Caki2 (cell line): ENCODE results near the gene HIVEP2. TPM values are rescaled to one million over a fixed set of nuclear protein-coding genes. Genes with fewer than 3 reads are reported as not detected.

Experiments used
- DNase-seq: peaks from one replicate; pipeline ENCODE4 v3.0.0-alpha.2; 2015; ENCODE audit warnings: low read depth
- in situ Hi-C: cut with HindIII; loops from 2 replicates; pipeline ENCODE4 v1.10.0; 2016; ENCODE audit warnings: low sequenced_read_pairs, low pct_unique_long_range_greater_than_20kb, mixed read lengths
- total RNA-seq: library from RNA; depleted of rRNA; stranded (reverse); fragments of >200 nt; shearing (Covaris generic); gene quantifications from 2 replicates; pipeline ENCODE4 v1.2.3, GENCODE V29; 2014; ENCODE audit warnings: low replicate concordance

Gene HIVEP2
- total RNA-seq, 1 experiment from 2014 or later: 3.5 TPM

- in situ Hi-C loops: no loop called here
- DNase-seq: no peak
Measured at GRCh38 chr6:142751452-142751851, 193.5 kb downstream of the HIVEP2 start.

DNA sequence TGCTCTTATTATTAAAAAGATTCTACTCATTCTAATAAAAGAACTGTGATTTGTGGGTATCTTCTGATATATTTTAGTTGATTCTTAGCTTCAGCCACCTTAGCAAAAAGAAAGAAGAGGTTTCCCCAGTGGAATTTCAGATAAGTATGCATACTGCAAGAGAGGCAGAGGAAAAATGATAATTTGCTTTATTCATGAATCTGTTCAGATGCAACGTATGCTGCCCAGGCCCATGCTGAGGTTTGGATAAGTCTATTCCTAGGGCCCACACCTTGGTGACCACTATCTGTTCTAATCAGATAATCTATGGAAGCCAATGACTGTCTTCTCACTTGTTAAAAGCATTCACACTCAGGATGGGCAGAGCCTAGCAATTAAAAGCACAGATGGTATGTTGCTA lies 194.0 kb downstream of the HIVEP2 start:
- in situ Hi-C loops: no loop called here
- no peak for DNase-seq

DNA sequence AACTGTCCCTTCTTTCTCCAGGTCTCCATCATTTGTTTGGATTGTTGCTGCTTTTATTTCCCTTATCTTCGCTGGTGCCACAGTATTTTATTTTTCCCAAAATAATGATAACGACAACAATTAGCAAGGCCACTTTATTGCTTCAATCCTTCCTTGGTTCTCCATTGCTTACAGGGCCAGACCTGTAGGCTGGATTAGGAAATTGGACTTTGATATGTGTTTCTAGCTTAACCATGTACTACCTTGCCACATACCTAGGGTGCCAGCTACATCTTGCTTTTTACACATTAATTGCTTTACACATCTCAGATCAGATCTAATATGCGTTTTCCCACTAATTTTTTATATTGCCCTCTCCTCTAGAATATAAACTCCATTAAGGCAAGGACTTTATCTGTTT lies 195.4 kb downstream of the HIVEP2 start:
- in situ Hi-C loops: no loop called here
- DNase-seq: no peak

- no peak for DNase-seq
- in situ Hi-C loops: no loop called here
Measured at GRCh38 chr6:142746524-142746923, 198.5 kb downstream of the HIVEP2 start.

GRCh38 chr6:142744836-142745235 lies 200.1 kb downstream of the HIVEP2 start:
- DNase-seq: no peak
- in situ Hi-C loops: no loop called here

DNA sequence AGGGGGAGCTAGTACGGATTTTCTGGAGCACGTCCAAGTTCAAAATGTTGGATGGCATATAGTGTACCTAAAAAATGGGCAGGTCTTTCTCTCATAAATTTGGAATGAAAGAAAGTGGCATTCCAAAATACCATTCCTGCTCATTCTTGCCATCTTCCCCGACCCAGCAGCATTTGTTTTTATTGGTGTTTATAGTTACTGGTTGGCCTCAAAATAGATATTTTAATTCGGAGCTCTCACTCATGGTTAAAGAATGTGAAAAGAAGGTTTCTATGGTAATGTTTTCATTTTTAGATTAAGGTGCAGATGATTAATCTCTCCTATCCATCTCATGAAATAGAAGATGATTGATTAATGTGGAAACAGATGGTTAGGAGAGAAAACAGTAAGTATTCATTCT lies 204.5 kb downstream of the HIVEP2 start:
- in situ Hi-C loops: no loop called here
- DNase-seq: no peak

GRCh38 chr6:142738731-142739130 lies 206.2 kb downstream of the HIVEP2 start:
- in situ Hi-C loops: no loop called here
- no peak for DNase-seq

GRCh38 chr6:142738035-142738396 lies 207.0 kb downstream of the HIVEP2 start:
- DNase-seq: no peak

GRCh38 chr6:142737368-142738034 lies 207.5 kb downstream of the HIVEP2 start:
- in situ Hi-C loops: no loop called here

More at GRCh38 chr6:142738035-142738396, 207.0 kb downstream of the HIVEP2 start:
- in situ Hi-C loops: no loop called here

GRCh38 chr6:142735204-142735603 lies 209.8 kb downstream of the HIVEP2 start:
- DNase-seq: no peak
- in situ Hi-C loops: no loop called here

More at GRCh38 chr6:142737368-142738034, 207.5 kb downstream of the HIVEP2 start:
- no peak for DNase-seq

- no peak for DNase-seq
- in situ Hi-C loops: no loop called here
Measured at GRCh38 chr6:142732790-142733189, 212.2 kb downstream of the HIVEP2 start.

DNA sequence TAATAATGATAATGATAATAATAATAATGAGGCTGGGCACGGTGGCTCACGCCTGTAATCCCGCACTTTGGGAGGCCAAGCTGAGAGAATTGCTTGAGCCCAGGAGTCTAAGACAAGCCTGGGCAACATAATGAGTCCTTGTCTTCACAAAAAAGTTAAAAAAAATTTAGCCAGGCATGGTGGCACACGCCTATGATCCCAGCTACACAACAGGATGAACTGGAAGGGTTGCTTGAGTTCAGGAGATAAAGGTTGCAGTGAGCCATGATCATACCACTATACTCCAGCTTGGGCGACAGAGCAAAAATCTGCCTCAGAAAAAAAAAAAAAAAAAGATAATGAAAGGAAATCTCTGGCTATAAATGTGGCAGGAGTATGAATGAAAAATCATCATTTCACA lies 213.4 kb downstream of the HIVEP2 start:
- in situ Hi-C loops: no loop called here
- DNase-seq: no peak

DNA sequence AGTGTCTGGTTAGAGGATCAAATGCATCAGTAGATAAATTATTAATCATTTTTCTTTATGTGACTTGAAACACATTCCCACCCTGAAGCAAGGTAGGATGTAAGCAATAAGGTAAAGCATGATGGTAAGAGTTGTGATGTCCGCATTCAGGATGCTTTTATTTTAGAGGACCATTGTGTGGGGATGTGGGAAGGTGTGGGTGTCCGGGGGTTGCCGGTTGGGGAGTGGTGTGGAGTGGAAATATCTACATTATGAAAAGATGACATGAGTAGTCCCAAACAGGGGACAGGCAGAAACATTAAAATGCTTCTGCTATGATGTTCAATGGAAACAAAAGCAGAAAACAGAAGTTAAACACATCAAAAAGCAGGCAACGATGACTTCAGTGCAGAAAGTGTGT lies 215.4 kb downstream of the HIVEP2 start:
- DNase-seq: no peak
- in situ Hi-C loops: no loop called here

DNA sequence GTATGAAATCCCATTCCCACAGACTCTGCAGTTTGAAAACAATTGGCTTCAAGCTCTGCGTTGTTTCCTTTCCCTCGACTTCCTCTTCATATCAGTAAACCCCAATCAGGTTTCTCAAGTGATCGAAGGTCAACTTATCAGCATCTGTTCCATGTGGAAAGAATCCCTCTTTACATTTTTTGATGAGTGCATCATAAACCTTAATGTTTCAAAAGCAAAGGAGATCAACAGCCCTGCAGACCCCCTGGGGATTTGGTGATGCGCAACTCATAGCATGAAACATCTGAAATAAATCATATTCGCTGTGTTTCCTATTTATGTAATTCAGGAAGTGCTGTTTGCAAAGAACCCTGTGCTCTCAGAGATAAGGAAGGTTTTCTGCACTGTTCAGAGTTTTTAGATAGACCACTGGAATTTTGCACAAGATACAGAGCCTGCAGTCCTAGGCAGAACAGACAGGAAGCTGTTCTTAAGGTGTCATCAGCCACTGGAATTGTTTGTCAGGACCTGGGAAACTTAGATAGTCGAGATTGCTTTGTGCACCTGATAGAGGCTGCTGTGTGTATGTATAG lies 216.0 kb downstream of the HIVEP2 start:
- no peak for DNase-seq
- in situ Hi-C loops: no loop called here

- no peak for DNase-seq
- in situ Hi-C loops: no loop called here
Measured at GRCh38 chr6:142728364-142728763, 216.6 kb downstream of the HIVEP2 start.

DNA sequence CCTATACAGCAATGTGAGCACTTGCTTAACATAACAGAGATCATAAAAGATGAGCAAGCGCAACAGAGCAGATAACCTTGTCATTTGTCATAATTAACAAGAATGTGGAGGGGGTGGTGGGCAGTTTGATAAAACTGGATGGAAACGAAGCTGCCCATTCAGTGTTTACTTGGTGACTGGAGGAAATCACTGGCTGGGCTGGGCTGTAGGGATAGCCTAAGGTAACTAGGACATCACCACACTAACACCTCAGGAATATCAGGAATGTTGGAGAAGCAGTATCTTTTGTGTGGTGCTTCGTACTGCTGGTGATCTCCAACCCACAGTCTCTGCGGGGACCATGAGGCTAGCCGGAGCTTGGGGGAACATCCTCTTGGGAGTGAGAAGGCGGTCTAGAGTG lies 218.4 kb downstream of the HIVEP2 start:
- no peak for DNase-seq
- in situ Hi-C loops: no loop called here

DNA sequence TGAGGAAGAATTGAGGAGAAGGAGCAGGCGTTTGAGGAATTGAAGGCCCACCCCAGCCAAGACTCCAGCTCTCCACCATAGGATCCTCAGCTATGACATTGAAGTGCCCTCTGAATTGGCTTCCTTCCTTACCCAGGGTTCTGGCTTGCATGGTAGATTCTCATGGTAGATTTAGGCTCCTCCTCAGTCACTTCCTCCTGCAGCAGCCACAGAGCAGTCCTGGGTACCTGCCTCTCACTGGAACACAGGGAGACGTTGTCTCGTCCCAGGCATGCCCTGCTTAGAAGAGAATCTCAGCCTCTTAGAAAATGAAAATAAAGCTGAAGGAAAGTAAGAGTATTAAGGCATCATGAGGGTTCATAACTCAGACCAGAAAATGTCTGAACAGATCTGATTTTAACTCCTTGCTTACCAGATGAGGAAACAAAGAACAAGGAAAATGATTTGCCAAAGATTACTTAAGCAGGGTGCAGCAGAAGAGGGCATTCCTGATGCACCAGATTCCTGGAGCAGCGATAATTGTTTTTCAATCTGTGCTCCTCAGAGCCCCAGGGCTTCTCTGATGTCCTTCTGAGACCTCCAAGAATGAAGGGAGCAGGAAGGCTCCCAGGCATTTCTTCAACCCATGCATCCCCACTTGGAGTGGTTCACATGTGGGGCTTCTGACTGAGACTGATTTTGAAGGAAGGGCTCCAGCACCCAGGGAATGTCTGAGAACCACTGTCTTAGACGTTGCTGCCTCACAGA lies 219.8 kb downstream of the HIVEP2 start:
- no peak for DNase-seq
- in situ Hi-C loops: no loop called here

- no peak for DNase-seq
- in situ Hi-C loops: no loop called here
Measured at GRCh38 chr6:142722841-142723240, 222.1 kb downstream of the HIVEP2 start.

DNA sequence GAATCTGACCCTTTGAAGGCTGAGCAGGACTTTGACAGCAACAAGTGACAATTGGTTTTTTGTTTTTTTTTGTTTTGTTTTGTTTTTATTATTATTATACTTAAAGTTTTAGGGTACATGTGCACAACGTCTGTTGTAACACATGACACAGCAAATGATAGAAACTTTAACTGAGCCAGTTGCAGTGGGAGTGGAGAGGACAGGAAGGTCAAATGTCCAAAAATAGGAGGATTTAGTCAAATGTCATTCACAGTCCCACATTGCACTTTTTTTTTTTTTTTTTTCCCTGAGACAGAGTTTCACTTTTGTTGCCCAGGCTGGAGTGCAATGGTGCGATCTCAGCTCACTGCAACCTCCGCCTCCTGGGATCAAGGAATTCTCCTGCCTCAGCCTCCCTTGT lies 223.0 kb downstream of the HIVEP2 start:
- DNase-seq: no peak
- in situ Hi-C loops: no loop called here
